ENCODE results near the gene ZNF488.

Gene ZNF488

GRCh38 chr10:47381427-47382379 lies 2.4 kb downstream of the ZNF488 start:
- DNase-seq (ENCODE audit: low read depth): no peak

GRCh38 chr10:47381103-47381395 lies 3.0 kb downstream of the ZNF488 start:
- no peak for DNase-seq (ENCODE audit: low read depth)

- no peak for DNase-seq (ENCODE audit: low read depth)
Measured at GRCh38 chr10:47380341-47381102, 3.6 kb downstream of the ZNF488 start.

GRCh38 chr10:47379901-47380300 lies 4.2 kb downstream of the ZNF488 start:
- DNase-seq (ENCODE audit: low read depth): no peak

- no peak for DNase-seq (ENCODE audit: low read depth)
Measured at GRCh38 chr10:47379445-47379785, 4.7 kb downstream of the ZNF488 start.

GRCh38 chr10:47378606-47379444 lies 5.3 kb downstream of the ZNF488 start:
- DNase-seq (ENCODE audit: low read depth): no peak

GRCh38 chr10:47378183-47378510 lies 5.9 kb downstream of the ZNF488 start:
- DNase-seq (ENCODE audit: low read depth): no peak

GRCh38 chr10:47376522-47377220 lies 7.4 kb downstream of the ZNF488 start:
- DNase-seq (ENCODE audit: low read depth): no peak

- peak; percentile 18 for DNase-seq (ENCODE audit: low read depth)
Measured at GRCh38 chr10:47374611-47375536, 9.2 kb downstream of the ZNF488 start.

GRCh38 chr10:47372726-47373125 lies 11.4 kb downstream of the ZNF488 start:
- DNase-seq (ENCODE audit: low read depth): no peak

GRCh38 chr10:47371629-47372485 lies 12.2 kb downstream of the ZNF488 start:
- no peak for DNase-seq (ENCODE audit: low read depth)

- no peak for DNase-seq (ENCODE audit: low read depth)
Measured at GRCh38 chr10:47370878-47371277, 13.2 kb downstream of the ZNF488 start.

- DNase-seq (ENCODE audit: low read depth): no peak
Measured at GRCh38 chr10:47370015-47370767, 13.9 kb downstream of the ZNF488 start.

GRCh38 chr10:47369251-47369894 lies 14.7 kb downstream of the ZNF488 start:
- DNase-seq (ENCODE audit: low read depth): no peak

- DNase-seq (ENCODE audit: low read depth): no peak
Measured at GRCh38 chr10:47368431-47369180, 15.5 kb downstream of the ZNF488 start.

- DNase-seq (ENCODE audit: low read depth): no peak
Measured at GRCh38 chr10:47367646-47368045, 16.4 kb downstream of the ZNF488 start.

GRCh38 chr10:47366731-47367460 lies 17.2 kb downstream of the ZNF488 start:
- no peak for DNase-seq (ENCODE audit: low read depth)
